ENCODE measurements around the gene SLU7. TPM values are rescaled to one million over a fixed set of nuclear protein-coding genes. Genes with fewer than 3 reads are reported as not detected.

Gene SLU7
- total RNA-seq, 1 experiment from 2014 or later: 33.3 TPM

DNA sequence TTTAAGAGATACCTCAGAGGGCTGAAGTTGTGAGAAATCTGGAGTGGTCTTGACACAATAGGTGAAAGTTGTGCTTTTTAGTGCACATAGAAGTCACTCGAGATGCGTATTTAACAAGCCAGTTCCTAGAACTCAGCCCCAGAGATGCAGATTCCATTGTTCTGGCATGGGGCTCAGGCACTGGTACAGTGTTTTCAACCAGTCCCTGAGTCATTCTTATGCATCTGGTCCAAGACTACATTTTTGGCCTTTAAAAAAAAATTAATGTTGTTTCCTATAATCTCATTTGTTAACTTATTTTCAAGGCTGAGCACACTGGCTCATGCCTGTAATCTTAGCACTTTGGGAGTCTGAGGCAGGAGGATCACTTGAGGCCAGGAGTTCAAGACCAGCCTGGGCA, 32.4 kb upstream of the SLU7 start:
- ChIA-PET CTCF (no interaction called here), POLR2A (ENCODE audit: unreplicated experiment) (no interaction called here)
- ATAC-seq (no peak), DNase-seq (no peak)
- no peak for TF ChIP-seq EZH2 (IDR thresholded peaks at IDR 0.05; ENCODE audit: low read length, unreplicated experiment)
- TF ChIP-seq, protein P1, sequence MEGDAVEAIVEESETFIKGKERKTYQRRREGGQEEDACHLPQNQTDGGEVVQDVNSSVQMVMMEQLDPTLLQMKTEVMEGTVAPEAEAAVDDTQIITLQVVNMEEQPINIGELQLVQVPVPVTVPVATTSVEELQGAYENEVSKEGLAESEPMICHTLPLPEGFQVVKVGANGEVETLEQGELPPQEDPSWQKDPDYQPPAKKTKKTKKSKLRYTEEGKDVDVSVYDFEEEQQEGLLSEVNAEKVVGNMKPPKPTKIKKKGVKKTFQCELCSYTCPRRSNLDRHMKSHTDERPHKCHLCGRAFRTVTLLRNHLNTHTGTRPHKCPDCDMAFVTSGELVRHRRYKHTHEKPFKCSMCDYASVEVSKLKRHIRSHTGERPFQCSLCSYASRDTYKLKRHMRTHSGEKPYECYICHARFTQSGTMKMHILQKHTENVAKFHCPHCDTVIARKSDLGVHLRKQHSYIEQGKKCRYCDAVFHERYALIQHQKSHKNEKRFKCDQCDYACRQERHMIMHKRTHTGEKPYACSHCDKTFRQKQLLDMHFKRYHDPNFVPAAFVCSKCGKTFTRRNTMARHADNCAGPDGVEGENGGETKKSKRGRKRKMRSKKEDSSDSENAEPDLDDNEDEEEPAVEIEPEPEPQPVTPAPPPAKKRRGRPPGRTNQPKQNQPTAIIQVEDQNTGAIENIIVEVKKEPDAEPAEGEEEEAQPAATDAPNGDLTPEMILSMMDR (conservative IDR thresholded peaks at IDR 0.05; ENCODE audit: low read depth, low read length): no peak
- TF ChIP-seq EZH2phosphoT487 (IDR thresholded peaks at IDR 0.05; ENCODE audit: borderline replicate concordance, low read length): no peak
- intact Hi-C loops (cut with micrococcal nuclease): no loop called here
- BruUV-seq (replicated peaks): no TSS peak
- no peak overlapping the region for H3K4me3 ChIP-seq (ENCODE audit: low read length)
- no peak overlapping the region for H2AFZ ChIP-seq (ENCODE audit: low read length)
- no peak overlapping the region for H3K4me2 ChIP-seq (ENCODE audit: low read length)
- H3K36me3 ChIP-seq (ENCODE audit: low read depth, low read length): no peaks in the 10 kb centered on the region
- 0 out of 2 replicates have a peak, but pooled peaks cover 3% of the 10 kb centered on the region for H3K27me3 ChIP-seq (ENCODE audit: low read length)
- no peak overlapping the region for H3K27ac ChIP-seq (ENCODE audit: low read length)
- no peaks in the 10 kb centered on the region for H4K20me1 ChIP-seq (ENCODE audit: low read length)
- H3K4me1 ChIP-seq (ENCODE audit: insufficient read depth, low read length): no peaks in the 10 kb centered on the region
- H3K9me3 ChIP-seq (ENCODE audit: low read length): no peaks in the 10 kb centered on the region
- no peak overlapping the region for H3K9ac ChIP-seq (ENCODE audit: low read length)
- no peaks in the 10 kb centered on the region for H3F3A ChIP-seq (ENCODE audit: low read length, unreplicated experiment)
- no peaks in the 10 kb centered on the region for H3K9me2 ChIP-seq (replicated peaks; ENCODE audit: low read length)
- H3K79me2 ChIP-seq (ENCODE audit: low read length): no peaks in the 10 kb centered on the region

DNA sequence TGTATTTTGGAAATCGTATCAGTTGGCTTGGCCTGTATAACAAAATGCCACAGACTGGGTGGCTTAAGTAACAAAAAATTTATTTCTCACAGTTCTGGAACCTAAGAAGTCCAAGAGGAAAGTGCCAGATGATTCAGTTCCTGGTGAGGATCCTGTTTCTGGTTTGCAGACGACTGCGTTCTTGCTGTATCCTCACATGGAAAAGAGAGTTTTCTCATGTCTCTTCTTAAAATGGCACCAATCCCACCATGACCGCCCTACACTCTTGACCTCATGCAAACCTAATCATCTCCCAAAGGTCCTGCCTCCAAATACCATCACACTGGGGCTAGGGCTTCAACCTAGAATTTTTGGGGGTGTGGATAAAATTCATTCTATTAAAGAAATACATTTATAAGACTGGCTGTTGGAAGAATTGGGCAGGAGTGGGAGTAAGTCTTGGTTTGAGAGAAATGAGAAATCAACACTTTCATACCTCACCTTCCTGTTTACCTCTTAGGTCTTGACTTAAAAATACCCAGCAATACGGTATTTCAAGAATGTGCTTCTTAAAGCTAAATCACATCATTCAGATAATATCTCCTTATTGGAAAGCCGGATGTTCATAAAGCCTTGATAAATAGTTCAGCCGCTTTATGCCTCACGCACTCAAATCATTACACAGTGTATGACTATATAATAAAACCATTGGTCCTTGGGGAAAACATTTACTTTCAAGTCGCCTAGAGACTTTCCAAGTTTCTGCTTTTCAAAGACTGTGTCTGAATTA, 31.5 kb upstream of the SLU7 start:
- no peaks in the 10 kb centered on the region for H3K27me3 ChIP-seq (ENCODE audit: low read length)
- POLR2A ChIA-PET (ENCODE audit: unreplicated experiment): no interaction called here

More for the DNA sequence above, 31.5 kb upstream of the SLU7 start:
- Histone ChIP-seq H4K20me1 (ENCODE audit: low read length) (no peaks in the 10 kb centered on the region), H3K27ac (ENCODE audit: low read length) (no peak overlapping the region), H2AFZ (ENCODE audit: low read length) (no peak overlapping the region), H3K4me2 (ENCODE audit: low read length) (no peak overlapping the region), H3K9me3 (ENCODE audit: low read length) (no peaks in the 10 kb centered on the region), H3K9me2 (replicated peaks; ENCODE audit: low read length) (no peaks in the 10 kb centered on the region), H3K9ac (ENCODE audit: low read length) (no peak overlapping the region), H3K36me3 (ENCODE audit: low read depth, low read length) (no peaks in the 10 kb centered on the region), H3K79me2 (ENCODE audit: low read length) (no peaks in the 10 kb centered on the region), H3K4me3 (ENCODE audit: low read length) (no peak overlapping the region), H3F3A (ENCODE audit: low read length, unreplicated experiment) (no peaks in the 10 kb centered on the region), H3K4me1 (ENCODE audit: insufficient read depth, low read length) (no peaks in the 10 kb centered on the region)
- no TSS peak for BruUV-seq (replicated peaks)
- no peak for TF ChIP-seq EZH2phosphoT487 (IDR thresholded peaks at IDR 0.05; ENCODE audit: borderline replicate concordance, low read length)
- TF ChIP-seq EZH2 (IDR thresholded peaks at IDR 0.05; ENCODE audit: low read length, unreplicated experiment): no peak
- TF ChIP-seq, protein P1 (conservative IDR thresholded peaks at IDR 0.05; ENCODE audit: low read depth, low read length): no peak
- DNase-seq (no peak), ATAC-seq (no peak)
- intact Hi-C loops (cut with micrococcal nuclease): no loop called here
- CTCF ChIA-PET: no interaction called here

Data from PC-3 (cell line).